BE2C (cell line): ENCODE results near the gene AUH.

ENCODE experiments used
- DNase-seq: peaks from one replicate; pipeline ENCODE4 v3.0.0-alpha.2; 2020
- H3K27me3 ChIP-seq: fragments of 250-450 bp; sonication (Bioruptor Pico); 2 replicates; pipeline ENCODE4 v1.5.1; 2020; ENCODE audit warnings: mild to moderate bottlenecking
- H3K36me3 ChIP-seq: fragments of 250-450 bp; sonication (Bioruptor Pico); 2 replicates; pipeline ENCODE4 v1.5.1; 2020; ENCODE audit warnings: mild to moderate bottlenecking
- H3K4me1 ChIP-seq: fragments of 250-450 bp; sonication (Bioruptor Pico); 2 replicates; pipeline ENCODE4 v1.5.1; 2020
- H3K4me3 ChIP-seq: 2 replicates; pipeline ENCODE4 v1.5.1; 2011; ENCODE audit warnings: low read depth, low read length
- H3K9me3 ChIP-seq: fragments of 250-450 bp; sonication (Bioruptor Pico); 2 replicates; pipeline ENCODE4 v1.5.1; 2020
- TF ChIP-seq, protein P1 (sequence below): IDR thresholded peaks from 2 replicates; pipeline ENCODE4 v1.5.1; 2012; ENCODE audit warnings: mild to moderate bottlenecking, low read depth, low read length

AUH gene

GRCh38 chr9:91346644-91347043, 15.1 kb downstream of the AUH start:
- H3K4me1 ChIP-seq, result no peaks in the 10 kb centered on the region
- TF ChIP-seq, protein P1, sequence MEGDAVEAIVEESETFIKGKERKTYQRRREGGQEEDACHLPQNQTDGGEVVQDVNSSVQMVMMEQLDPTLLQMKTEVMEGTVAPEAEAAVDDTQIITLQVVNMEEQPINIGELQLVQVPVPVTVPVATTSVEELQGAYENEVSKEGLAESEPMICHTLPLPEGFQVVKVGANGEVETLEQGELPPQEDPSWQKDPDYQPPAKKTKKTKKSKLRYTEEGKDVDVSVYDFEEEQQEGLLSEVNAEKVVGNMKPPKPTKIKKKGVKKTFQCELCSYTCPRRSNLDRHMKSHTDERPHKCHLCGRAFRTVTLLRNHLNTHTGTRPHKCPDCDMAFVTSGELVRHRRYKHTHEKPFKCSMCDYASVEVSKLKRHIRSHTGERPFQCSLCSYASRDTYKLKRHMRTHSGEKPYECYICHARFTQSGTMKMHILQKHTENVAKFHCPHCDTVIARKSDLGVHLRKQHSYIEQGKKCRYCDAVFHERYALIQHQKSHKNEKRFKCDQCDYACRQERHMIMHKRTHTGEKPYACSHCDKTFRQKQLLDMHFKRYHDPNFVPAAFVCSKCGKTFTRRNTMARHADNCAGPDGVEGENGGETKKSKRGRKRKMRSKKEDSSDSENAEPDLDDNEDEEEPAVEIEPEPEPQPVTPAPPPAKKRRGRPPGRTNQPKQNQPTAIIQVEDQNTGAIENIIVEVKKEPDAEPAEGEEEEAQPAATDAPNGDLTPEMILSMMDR, result no peak
- no peak overlapping the region for H3K4me3 ChIP-seq
- DNase-seq, result no peak
- H3K36me3 ChIP-seq, result peaks cover 16% of the 10 kb centered on the region
- H3K27me3 ChIP-seq, result no peaks in the 10 kb centered on the region
- H3K9me3 ChIP-seq, result no peaks in the 10 kb centered on the region

- DNase-seq, result no peak
These were observed 15.7 kb downstream of the AUH start for GRCh38 chr9:91345978-91346377.

GRCh38 chr9:91342575-91342974, 19.1 kb downstream of the AUH start:
- no peak for DNase-seq
- H3K36me3 ChIP-seq, result peaks cover 25% of the 10 kb centered on the region
- H3K9me3 ChIP-seq, result no peaks in the 10 kb centered on the region
- no peak overlapping the region for H3K4me3 ChIP-seq
- no peaks in the 10 kb centered on the region for H3K4me1 ChIP-seq
- TF ChIP-seq, protein P1, result no peak
- no peaks in the 10 kb centered on the region for H3K27me3 ChIP-seq

More at GRCh38 chr9:91345978-91346377, 15.7 kb downstream of the AUH start:
- Histone ChIP-seq H3K36me3 (peaks cover 23% of the 10 kb centered on the region), H3K9me3 (no peaks in the 10 kb centered on the region), H3K4me3 (no peak overlapping the region), H3K4me1 (no peaks in the 10 kb centered on the region), H3K27me3 (no peaks in the 10 kb centered on the region)
- TF ChIP-seq, protein P1, result no peak

- Histone ChIP-seq H3K36me3 (peaks cover 25% of the 10 kb centered on the region), H3K4me1 (no peaks in the 10 kb centered on the region), H3K27me3 (no peaks in the 10 kb centered on the region), H3K9me3 (no peaks in the 10 kb centered on the region), H3K4me3 (no peak overlapping the region)
- TF ChIP-seq, protein P1, result no peak
- no peak for DNase-seq
These were observed 20.0 kb downstream of the AUH start for GRCh38 chr9:91341749-91342148.

- DNase-seq, result no peak
- Histone ChIP-seq H3K4me1 (no peaks in the 10 kb centered on the region), H3K4me3 (no peak overlapping the region), H3K36me3 (peaks cover 25% of the 10 kb centered on the region), H3K9me3 (no peaks in the 10 kb centered on the region), H3K27me3 (no peaks in the 10 kb centered on the region)
- TF ChIP-seq, protein P1, result no peak
These were observed 20.4 kb downstream of the AUH start for GRCh38 chr9:91341258-91341746.

- Histone ChIP-seq H3K4me3 (no peak overlapping the region), H3K9me3 (no peaks in the 10 kb centered on the region), H3K27me3 (no peaks in the 10 kb centered on the region), H3K36me3 (peaks cover 25% of the 10 kb centered on the region), H3K4me1 (no peaks in the 10 kb centered on the region)
- no peak for DNase-seq
- TF ChIP-seq, protein P1, result no peak
These were observed 21.2 kb downstream of the AUH start for GRCh38 chr9:91340395-91340967.
